Keratinocyte (primary cell): Measurements from ENCODE around the gene MYL10. TPM values are rescaled to one million over a fixed set of nuclear protein-coding genes. Genes with fewer than 3 reads are reported as not detected.

Experiments
- DNase-seq: peaks from one replicate; pipeline ENCODE4 v3.0.0-alpha.2; 2011; ENCODE audit warnings: low read depth, missing footprints, low spot score
- FAIRE-seq: peaks from 2 replicates; lab custom pipeline; 2011; peaks lifted over from hg19 to GRCh38; lab: Jason Lieb, UNC
- H2AFZ ChIP-seq: 2 replicates; pipeline ENCODE4 v1.6.0; 2012; ENCODE audit warnings: low read length, control low read depth, inconsistent platforms; ENCODE audit not compliant: control insufficient read depth
- H3K27ac ChIP-seq: 2 replicates; pipeline ENCODE4 v1.5.1; 2011; ENCODE audit warnings: low read length; ENCODE audit not compliant: control insufficient read depth, insufficient read depth
- H3K27me3 ChIP-seq: 3 replicates; pipeline ENCODE4 v1.6.0; 2011; ENCODE audit warnings: low read length; ENCODE audit not compliant: control insufficient read depth, insufficient read depth; ENCODE audit errors: extremely low read depth
- H3K36me3 ChIP-seq, 2 experiments: 2 replicates in 1 of 2; 3 replicates in 1 of 2; pipeline ENCODE4 v1.5.1; 2011; ENCODE audit warnings: low read length in 2 of 2, mild to moderate bottlenecking in 1 of 2; ENCODE audit not compliant: control insufficient read depth in 2 of 2, insufficient read depth in 2 of 2; ENCODE audit errors: extremely low read depth in 1 of 2
- H3K4me1 ChIP-seq: 3 replicates; pipeline ENCODE4 v1.5.1; 2011; ENCODE audit warnings: low read length; ENCODE audit not compliant: control insufficient read depth, insufficient read depth; ENCODE audit errors: extremely low read depth
- H3K4me2 ChIP-seq: 3 replicates; pipeline ENCODE4 v1.6.0; 2011; ENCODE audit warnings: low read depth, low read length; ENCODE audit not compliant: control insufficient read depth, insufficient read depth; ENCODE audit errors: extremely low read depth
- H3K4me3 ChIP-seq, 3 experiments: fragments of 200-600 bp in 1 of 3; sonication (generic) in 1 of 3; 2 replicates in 2 of 3; 3 replicates in 1 of 3; pipeline ENCODE4 v1.5.1; 2011 to 2016; ENCODE audit warnings: low read length in 3 of 3, mild to moderate bottlenecking in 3 of 3, control low read depth in 2 of 3, inconsistent platforms in 1 of 3, low read depth in 1 of 3, mixed read lengths in 1 of 3, mixed run types in 1 of 3, moderate library complexity in 1 of 3; ENCODE audit not compliant: control insufficient read depth in 2 of 3, insufficient read depth in 2 of 3; ENCODE audit errors: extremely low read depth in 1 of 3
- H3K79me2 ChIP-seq: 2 replicates; pipeline ENCODE4 v1.6.0; 2012; ENCODE audit warnings: low read length; ENCODE audit not compliant: control insufficient read depth, insufficient read depth
- H3K9ac ChIP-seq: 3 replicates; pipeline ENCODE4 v1.6.0; 2011; ENCODE audit warnings: low read length; ENCODE audit not compliant: control insufficient read depth, insufficient read depth; ENCODE audit errors: extremely low read depth
- H3K9me1 ChIP-seq: 3 replicates; pipeline ENCODE4 v1.6.0; 2011; ENCODE audit warnings: low read length; ENCODE audit not compliant: control insufficient read depth, insufficient read depth; ENCODE audit errors: extremely low read depth
- H3K9me3 ChIP-seq: 2 replicates; pipeline ENCODE4 v1.5.1; 2012; ENCODE audit warnings: low read depth, low read length; ENCODE audit not compliant: control insufficient read depth
- H4K20me1 ChIP-seq: 3 replicates; pipeline ENCODE4 v1.6.0; 2011; ENCODE audit warnings: low read length; ENCODE audit not compliant: control insufficient read depth, insufficient read depth; ENCODE audit errors: extremely low read depth
- CTCF ChIP-seq, 3 experiments: IDR thresholded peaks in 1 of 3; conservative IDR thresholded peaks in 1 of 3; optimal IDR thresholded peaks in 1 of 3; 2 replicates in 2 of 3; 3 replicates in 1 of 3; pipeline versions ENCODE3 to v1.5.1; 2011; ENCODE audit warnings: low read length in 3 of 3, mild to moderate bottlenecking in 3 of 3, moderate library complexity in 2 of 3, control low read depth in 1 of 3, inconsistent platforms in 1 of 3; ENCODE audit not compliant: insufficient read depth in 2 of 3; ENCODE audit errors: extremely low read depth in 1 of 3
- EZH2 ChIP-seq: IDR thresholded peaks from one replicate; pipeline ENCODE4 v1.6.1; 2012; ENCODE audit warnings: inconsistent platforms, mild to moderate bottlenecking, low read length, moderate library complexity
- dilution Hi-C: fragments of 300-500 bp; cut with MboI; formaldehyde crosslinking; loops from one replicate; pipeline ENCODE4 v1.7.0; 2020; ENCODE audit warnings: low sequenced_read_pairs; ENCODE audit not compliant: extremely low pct_ligation_motif_present
- polyA plus RNA-seq, 5 experiments: library from polyadenylated mRNA; depleted of rRNA in 3 of 5; stranded (reverse) in 3 of 5; stranded (forward) in 1 of 5; unstranded in 1 of 5; fragments of >200 nt; gene quantifications; 1 replicate in 1 of 5; 2 replicates in 3 of 5; 3 replicates in 1 of 5; pipeline versions ENCODE4 v1.2.1 to v1.2.3, GENCODE V29; 2011 to 2012; ENCODE audit warnings: missing spikeins in 2 of 5, low read depth in 1 of 5, low replicate concordance in 1 of 5

The MYL10 gene
- polyA plus RNA-seq, 1 donor (not counting 4 experiments of a cell fraction or from before 2014, with no cell fraction given), result not detected

- no peak for FAIRE-seq
- dilution Hi-C loops, result no loop called here
- H3K27me3 ChIP-seq, result peaks cover 37% of the 10 kb centered on the region
Observed at GRCh38 chr7:101626758-101627157, 2.3 kb downstream of the MYL10 start.

GRCh38 chr7:101626069-101626671 lies 2.9 kb downstream of the MYL10 start:
- Histone ChIP-seq H3K9me3 (no peaks in the 10 kb centered on the region), H2AFZ (no peak overlapping the region), H3K9me1 (no peaks in the 10 kb centered on the region), H3K4me2 (no peak overlapping the region), H3K36me3 (no peaks in the 10 kb centered on the region), H3K79me2 (no peaks in the 10 kb centered on the region), H3K27me3 (peaks cover 37% of the 10 kb centered on the region), H3K4me1 (peaks cover 12% of the 10 kb centered on the region), H3K4me3 (no peak overlapping the region), H3K27ac (no peak overlapping the region), H4K20me1 (no peaks in the 10 kb centered on the region), H3K9ac (no peak overlapping the region)
- dilution Hi-C loops, result no loop called here
- DNase-seq (no peak), FAIRE-seq (no peak)
- TF ChIP-seq EZH2 (no peak), CTCF (optimal IDR thresholded peaks at IDR 0.05 in 1 of 3, IDR thresholded peaks at IDR 0.05 in 1 of 3, conservative IDR thresholded peaks at IDR 0.05 in 1 of 3; ENCODE audit: extremely low read depth in 1 of 3, insufficient read depth in 2 of 3, low read length in 3 of 3) (no peak)

More at GRCh38 chr7:101626758-101627157, 2.3 kb downstream of the MYL10 start:
- no peak for DNase-seq
- H3K4me1 ChIP-seq, result peaks cover 17% of the 10 kb centered on the region
- H3K9me3 ChIP-seq, result no peaks in the 10 kb centered on the region
- H3K4me3 ChIP-seq, result no peak overlapping the region
- H3K9me1 ChIP-seq, result no peaks in the 10 kb centered on the region
- H3K4me2 ChIP-seq, result no peak overlapping the region
- no peaks in the 10 kb centered on the region for H3K36me3 ChIP-seq
- H3K27ac ChIP-seq, result no peak overlapping the region
- no peaks in the 10 kb centered on the region for H3K79me2 ChIP-seq
- no peaks in the 10 kb centered on the region for H4K20me1 ChIP-seq
- no peak overlapping the region for H3K9ac ChIP-seq
- TF ChIP-seq EZH2 (no peak), CTCF (optimal IDR thresholded peaks at IDR 0.05 in 1 of 3, IDR thresholded peaks at IDR 0.05 in 1 of 3, conservative IDR thresholded peaks at IDR 0.05 in 1 of 3; ENCODE audit: extremely low read depth in 1 of 3, insufficient read depth in 2 of 3, low read length in 3 of 3) (no peak)
- H2AFZ ChIP-seq, result no peak overlapping the region
